K562 (cell line): Measurements from ENCODE around the gene LANCL3. TPM values are rescaled to one million over a fixed set of nuclear protein-coding genes. Genes with fewer than 3 reads are reported as not detected.
A peak's percentile ranks its signal among the peaks of the same experiment; 100 is the strongest.
"Not testable (repeated sequence)": the region's sequence is repeated elsewhere in the genome, so short reads cannot be mapped to it uniquely, and the experiment has no call there.

Experiments
- ATAC-seq: fragments of 200-7000 bp; cut with Tn5 transposase; 3 replicates; pipeline ENCODE4 v1.9.1; 2020; ENCODE audit warnings: moderate library complexity
- BruUV-seq: library from RNA; stranded (reverse); fragments of 400-500 nt; replicated peaks from 2 replicates; lab custom pipeline; 2021; lab: Mats Ljungman, UMichigan
- CTCF ChIA-PET: fragments of 300-600 bp; formaldehyde crosslinking; extraction: SDS; loops from one replicate; lab custom pipeline; 2021; ENCODE audit warnings: low intra/inter-chr PET ratio; lab: Yijun Ruan, JAX
- POLR2A ChIA-PET: fragments of 300-600, 350-650 bp; sonication (Branson Sonifier 250); formaldehyde crosslinking; extraction: SDS; loops from one replicate; lab custom pipeline; 2021; ENCODE audit warnings: antibody characterized with exemption, inconsistent platforms; lab: Yijun Ruan, JAX
- DNase-seq, 4 experiments: peaks; one replicate each; pipeline versions ENCODE4 v3.0.0 to v3.0.0-alpha.2; 2011 to 2018; ENCODE audit warnings: low spot score in 3 of 4, mixed read lengths in 3 of 4; ENCODE audit errors: extremely low read depth in 1 of 4
- FAIRE-seq: peaks from 2 replicates; lab custom pipeline; 2011; peaks lifted over from hg19 to GRCh38; lab: Jason Lieb, UNC
- H2AFZ ChIP-seq: 2 replicates; pipeline ENCODE4 v1.6.0; 2011; ENCODE audit warnings: low read depth, low read length, control low read depth, inconsistent platforms
- H3K27ac ChIP-seq: fragments of 200-600 bp; 3 replicates; pipeline ENCODE4 v1.8.0; 2011; ENCODE audit warnings: low read depth, mild to moderate bottlenecking, control low read depth, inconsistent platforms, low read length, moderate library complexity, mixed read lengths; ENCODE audit errors: extremely low read depth
- H3K27me3 ChIP-seq, 2 experiments: fragments of 300-600 bp in 1 of 2; 2 replicates in 1 of 2; 3 replicates in 1 of 2; pipeline versions ENCODE4 v1.6.0 to v1.8.0; 2011; ENCODE audit warnings: inconsistent platforms in 2 of 2, low read length in 2 of 2, mild to moderate bottlenecking in 1 of 2, mixed read lengths in 1 of 2, moderate library complexity in 1 of 2; ENCODE audit not compliant: control insufficient read depth in 2 of 2, insufficient read depth in 2 of 2
- H3K36me3 ChIP-seq: fragments of 300-600 bp; 3 replicates; pipeline ENCODE4 v1.8.0; 2011; ENCODE audit warnings: mild to moderate bottlenecking, low read length, inconsistent platforms; ENCODE audit not compliant: control insufficient read depth, insufficient read depth
- H3K4me1 ChIP-seq, 2 experiments: fragments of 200-600 bp in 1 of 2; replicated peaks in 1 of 2; 2 replicates in 1 of 2; 3 replicates in 1 of 2; pipeline versions ENCODE4 v1.5.1 to v1.8.0; 2011; ENCODE audit warnings: inconsistent platforms in 2 of 2, low read length in 2 of 2, mild to moderate bottlenecking in 1 of 2, mixed read lengths in 1 of 2, moderate library complexity in 1 of 2; ENCODE audit not compliant: control insufficient read depth in 2 of 2, insufficient read depth in 2 of 2
- H3K4me2 ChIP-seq: 2 replicates; pipeline ENCODE4 v1.6.1; 2011; ENCODE audit warnings: low read length, control low read depth, inconsistent platforms, mixed read lengths; ENCODE audit not compliant: insufficient read depth
- H3K4me3 ChIP-seq: fragments of 200-600 bp; sonication (generic), shearing (Covaris generic); 2 replicates; pipeline ENCODE4 v1.5.1; 2016; ENCODE audit warnings: control low read depth, inconsistent platforms
- H3K79me2 ChIP-seq: fragments of 200-600 bp; 3 replicates; pipeline ENCODE4 v1.8.0; 2011; ENCODE audit warnings: low read length, inconsistent platforms; ENCODE audit not compliant: control insufficient read depth, insufficient read depth
- H3K9ac ChIP-seq, 2 experiments: 2 replicates each; pipeline versions ENCODE4 v1.6.0 to v1.6.1; 2011; ENCODE audit warnings: low read depth in 2 of 2, low read length in 2 of 2, control low read depth in 1 of 2, inconsistent platforms in 1 of 2, mild to moderate bottlenecking in 1 of 2, mixed read lengths in 1 of 2; ENCODE audit not compliant: insufficient read depth in 1 of 2
- H3K9me1 ChIP-seq: one replicate; pipeline ENCODE4 v1.6.0; 2011; ENCODE audit warnings: inconsistent platforms, mild to moderate bottlenecking, low read length, moderate library complexity; ENCODE audit not compliant: control insufficient read depth, insufficient read depth
- H3K9me3 ChIP-seq: replicated peaks from 2 replicates; pipeline ENCODE4 v1.5.1; 2011; ENCODE audit warnings: low read depth, low read length, inconsistent platforms; ENCODE audit not compliant: control insufficient read depth, insufficient read depth
- H4K20me1 ChIP-seq: replicated peaks from 2 replicates; pipeline ENCODE4 v1.6.1; 2011; ENCODE audit warnings: low read length, inconsistent platforms, mixed read lengths; ENCODE audit not compliant: control insufficient read depth, insufficient read depth
- ETV6 ChIP-seq, 3 experiments: fragments of 150-350 bp in 1 of 3; sonication (generic) in 1 of 3; formaldehyde crosslinking in 1 of 3; IDR thresholded peaks; 2 replicates each; pipeline versions ENCODE4 v1.6.1 to v1.8.0; 2014 to 2022; ENCODE audit warnings: borderline replicate concordance in 2 of 3, low read depth in 2 of 3, antibody characterized with exemption in 1 of 3, low read length in 1 of 3, mild to moderate bottlenecking in 1 of 3, missing genetic modification reagents in 1 of 3
- STAT6 ChIP-seq: sonication (generic); formaldehyde crosslinking; IDR thresholded peaks from 2 replicates; pipeline ENCODE4 v1.8.1; 2023; ENCODE audit warnings: mild to moderate bottlenecking, missing genetic modification reagents
- ZNF143 ChIP-seq: sonication (generic); formaldehyde crosslinking; IDR thresholded peaks from 2 replicates; pipeline ENCODE4 v1.9.0; 2022; ENCODE audit warnings: mild to moderate bottlenecking, missing genetic modification reagents
- WGBS: fragments of 100-300 bp; shearing (Covaris generic); methylation state at CpG from one replicate; pipeline ENCODE4 v1.1.6; 2016; ENCODE audit warnings: low coverage, mixed read lengths; ENCODE audit not compliant: insufficient coverage; ENCODE audit errors: missing lambda C conversion rate; 5-methylcytosine and 5-hydroxymethylcytosine counted together
- in situ Hi-C: fragments of 300-500 bp; cut with MboI; formaldehyde crosslinking; loops from 4 replicates; pipeline ENCODE4 v1.15.0; 2018; ENCODE audit warnings: inconsistent platforms, mixed read lengths
- intact Hi-C: fragments of 100-400 bp; cut with micrococcal nuclease; formaldehyde crosslinking; loops from 2 replicates; pipeline ENCODE4 v1.14.2; 2022
- polyA plus RNA-seq, 8 experiments: library from polyadenylated mRNA; depleted of rRNA in 4 of 8; stranded (reverse) in 5 of 8; unstranded in 3 of 8; fragments of >200 nt; fragmentation: Nextera tagmentation in 2 of 8; fragmentation: Illumina TruSeq in 1 of 8; extraction: Ambion mirVana in 2 of 8; extraction: Trizol in 1 of 8; gene quantifications; 2 replicates each; pipeline versions ENCODE4 v1.2.1 to v1.2.3, GENCODE V29; 2011 to 2014; ENCODE audit warnings: inconsistent platforms in 1 of 8, missing spikeins in 1 of 8
- total RNA-seq, 7 experiments: library from RNA; depleted of rRNA in 6 of 7; stranded (reverse); fragments of >200 nt in 6 of 7; fragmentation: Illumina TruSeq in 2 of 7; extraction: Trizol in 2 of 7; gene quantifications; 2 replicates each; pipeline versions ENCODE4 v1.2.1 to v1.2.3, GENCODE V29; 2011 to 2021; ENCODE audit warnings: low replicate concordance in 1 of 7

Gene LANCL3
- total and polyA plus RNA-seq, 9 of the 15 experiments (the other 6 are each of a cell fraction or from before 2014, with no cell fraction given): 0.41 to 1.5 (median 0.58) TPM

DNA sequence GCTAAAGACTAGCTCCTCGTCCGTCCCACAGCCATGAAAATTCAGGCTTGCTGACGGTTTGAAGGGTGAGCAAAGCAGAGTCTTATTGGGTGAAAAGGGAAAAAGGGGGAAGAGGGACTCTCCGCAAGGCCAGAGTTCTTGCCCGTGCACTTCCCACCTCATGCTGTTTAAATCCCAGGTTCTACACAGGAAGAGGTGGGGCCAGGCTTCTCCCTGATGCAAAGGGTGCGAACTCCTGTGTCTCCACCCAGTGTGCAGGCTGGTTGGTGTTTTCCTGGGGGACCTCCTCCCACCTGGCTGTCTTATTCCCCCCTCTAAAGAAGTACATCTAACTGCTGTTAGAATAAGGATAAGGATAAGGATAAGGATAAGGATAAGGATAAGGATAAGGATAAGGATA lies 18.0 kb upstream of the LANCL3 start (continued):
- TF ChIP-seq ETV6 (IDR thresholded peaks at IDR 0.05; ENCODE audit: borderline replicate concordance in 1 of 2, low read depth in 2 of 2, low read length in 1 of 2) (no peak), ETV6 (CRISPR knock-in tag; IDR thresholded peaks at IDR 0.05; ENCODE audit: borderline replicate concordance) (no peak), STAT6 (no peak), ZNF143 (CRISPR knock-in tag) (no peak)

DNA sequence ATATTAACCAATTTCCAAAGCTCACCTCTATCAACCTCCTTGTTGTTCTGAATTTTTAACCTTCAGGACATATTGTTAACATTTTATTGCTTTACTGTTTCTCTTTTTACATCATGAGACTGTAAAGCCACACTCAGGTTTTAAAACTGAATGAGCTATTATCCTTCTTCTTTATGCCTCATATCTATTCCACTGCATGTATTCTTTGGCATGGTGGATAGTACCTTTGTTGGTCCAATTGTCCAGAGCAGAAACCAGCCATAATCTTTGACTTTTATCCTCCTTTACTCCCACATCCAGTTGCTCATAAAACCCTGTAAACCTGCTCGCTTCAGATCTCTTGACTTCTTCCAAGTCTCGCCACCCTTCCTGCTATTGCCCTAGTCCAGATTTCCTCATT lies 6.2 kb upstream of the LANCL3 start:
- BruUV-seq, ATAC-seq, H3K9me1 ChIP-seq, H3K4me3 ChIP-seq, H2AFZ ChIP-seq, H3K79me2 ChIP-seq, H3K36me3 ChIP-seq, H4K20me1 ChIP-seq, H3K9ac ChIP-seq, H3K9me3 ChIP-seq, H3K27me3 ChIP-seq, CTCF ChIA-PET, H3K4me1 ChIP-seq, POLR2A ChIA-PET, FAIRE-seq, H3K4me2 ChIP-seq, in situ Hi-C loops, intact Hi-C loops, H3K27ac ChIP-seq, DNase-seq: not testable (repeated sequence)
- WGBS: 0% methylated on average over 1 of the region's 2 CpGs

DNA sequence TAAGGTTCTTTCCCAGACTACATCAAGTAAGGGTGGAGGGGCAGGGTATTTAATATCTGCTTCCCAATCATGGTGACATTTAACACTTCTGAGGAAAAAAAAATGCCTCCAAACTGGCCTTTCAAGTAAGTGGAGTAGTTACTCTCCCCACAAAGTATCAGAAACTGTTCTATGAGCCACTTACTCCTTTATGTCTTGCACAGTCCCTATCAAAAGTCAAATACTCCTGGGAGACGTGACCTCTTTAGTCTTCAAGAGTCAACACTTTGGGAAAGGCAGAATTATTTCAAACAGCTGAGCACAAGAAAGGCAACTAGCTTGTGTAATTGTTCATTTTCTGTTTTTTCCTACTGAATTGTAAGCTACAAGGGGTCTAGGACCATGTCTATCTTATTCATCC lies 1.1 kb upstream of the LANCL3 start:
- FAIRE-seq: peak; percentile 32
- BruUV-seq, ATAC-seq, H3K4me2 ChIP-seq, H3K9ac ChIP-seq, H3K9me1 ChIP-seq, H3K27me3 ChIP-seq, CTCF ChIA-PET, H2AFZ ChIP-seq, H3K9me3 ChIP-seq, H3K4me3 ChIP-seq, H3K36me3 ChIP-seq, DNase-seq, H4K20me1 ChIP-seq, H3K27ac ChIP-seq, POLR2A ChIA-PET: not testable (repeated sequence)
- H3K4me1 ChIP-seq: peaks cover 0 to 14% of the 10 kb centered on the region in 2 experiments; a peak in 2 of 5 replicates
- peaks cover 14% of the 10 kb centered on the region; the same call in 2 of the 3 replicates for H3K79me2 ChIP-seq
- in situ Hi-C loops: loop anchor here (10.0 kb wide), 1 partner anchor 254 kb away; no protein-coding TSS in a partner anchor
- WGBS: no CpG with 5 or more reads among the region's 1 CpG
- intact Hi-C loops: loop anchor here (5.0 to 10.0 kb wide), 4 partner anchors 82 to 177 kb away; partner anchors contain the start of gene XK
